ENCODE results near the gene UPF3A.
A peak's percentile ranks its signal among the peaks of the same experiment; 100 is the strongest.
"Not testable (repeated sequence)": the region's sequence is repeated elsewhere in the genome, so short reads cannot be mapped to it uniquely, and the experiment has no call there.

The UPF3A gene

GRCh38 chr13:114334305-114335053, 53.1 kb downstream of the UPF3A start:
- FAIRE-seq = no peak
- DNase-seq (ENCODE audit: low spot score) = no peak

DNA sequence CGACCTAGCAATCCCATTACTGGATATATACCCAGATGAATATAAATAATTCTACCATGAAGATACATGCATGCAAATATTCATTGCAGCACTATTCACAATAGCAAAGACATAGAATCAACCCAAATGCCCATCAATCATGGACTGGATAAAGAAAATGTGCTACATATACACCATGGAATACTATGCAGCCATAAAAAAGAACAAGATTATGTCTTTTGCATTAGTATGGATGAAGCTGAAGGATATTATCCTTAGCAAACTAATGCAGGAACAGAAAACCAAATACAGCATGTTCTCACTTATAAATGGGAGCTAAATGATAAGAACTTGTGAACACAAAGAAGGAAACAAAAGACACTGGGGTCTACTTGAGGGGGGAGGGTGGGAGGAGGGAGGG, 55.1 kb downstream of the UPF3A start:
- FAIRE-seq; DNase-seq (ENCODE audit: low spot score): not testable (repeated sequence)

DNA sequence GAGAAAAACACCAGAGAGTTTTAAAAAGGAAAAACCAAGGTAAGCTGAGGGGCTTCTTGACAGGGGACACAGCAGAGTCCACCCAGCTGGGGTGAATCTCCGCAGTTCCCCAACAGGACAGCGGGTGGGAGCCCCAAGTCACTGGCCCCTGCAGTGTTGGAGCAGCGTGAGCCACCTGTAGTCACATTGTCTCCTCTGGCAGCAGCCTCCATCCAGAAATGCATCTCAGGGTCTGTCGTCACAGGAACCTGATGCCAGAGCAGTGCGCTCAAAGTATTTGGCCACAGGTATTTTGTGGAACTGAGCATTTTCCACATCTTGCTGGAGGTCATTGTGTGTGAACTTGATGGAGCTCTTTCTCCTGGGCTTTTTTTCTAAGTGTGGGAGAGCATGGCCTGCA, 57.6 kb downstream of the UPF3A start:
- FAIRE-seq = no peak
- no peak for DNase-seq (ENCODE audit: low spot score)

GRCh38 chr13:114339857-114340534, 58.6 kb downstream of the UPF3A start:
- no peak for FAIRE-seq

DNA sequence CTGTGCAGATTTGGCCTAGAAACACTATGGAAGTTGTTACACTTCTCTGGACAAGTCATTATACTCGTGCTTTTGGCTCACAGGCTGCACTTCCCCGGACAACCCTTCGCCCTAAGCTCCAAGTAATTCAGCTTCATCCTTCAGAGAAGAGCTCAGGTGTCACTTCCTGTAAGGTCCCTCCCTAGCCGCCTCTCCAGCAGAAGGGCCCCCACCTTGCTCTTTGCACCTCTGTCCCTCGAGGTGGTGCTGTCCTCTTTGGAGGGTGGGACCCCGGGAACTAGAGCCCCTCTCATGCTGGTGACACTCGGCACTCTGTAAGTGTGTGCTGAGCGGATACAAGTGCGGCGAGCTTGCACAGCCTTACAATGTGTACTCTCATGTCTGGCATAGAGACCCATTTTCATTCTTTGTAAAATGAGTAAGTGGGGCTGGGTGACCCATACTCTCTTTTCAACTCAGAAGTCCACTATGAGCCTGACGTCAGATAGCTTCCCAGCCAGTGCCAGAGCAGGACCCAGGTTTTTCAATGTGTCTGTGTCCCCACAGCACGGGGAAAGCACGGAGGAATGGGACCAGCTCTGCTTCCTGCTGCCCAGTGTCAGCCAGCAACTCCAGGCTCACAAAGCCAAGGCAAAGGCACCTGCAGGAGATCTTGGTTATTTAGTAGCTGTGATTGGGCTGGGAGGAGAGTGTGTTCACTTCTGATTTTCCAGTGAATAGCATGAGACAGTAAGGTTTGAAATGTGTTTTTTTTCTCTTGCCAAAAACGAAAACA, 59.8 kb downstream of the UPF3A start:
- DNase-seq (ENCODE audit: low spot score) = no peak
- no peak for FAIRE-seq

More at GRCh38 chr13:114339857-114340534, 58.6 kb downstream of the UPF3A start:
- peak; percentile 36 for DNase-seq (ENCODE audit: low spot score)

DNA sequence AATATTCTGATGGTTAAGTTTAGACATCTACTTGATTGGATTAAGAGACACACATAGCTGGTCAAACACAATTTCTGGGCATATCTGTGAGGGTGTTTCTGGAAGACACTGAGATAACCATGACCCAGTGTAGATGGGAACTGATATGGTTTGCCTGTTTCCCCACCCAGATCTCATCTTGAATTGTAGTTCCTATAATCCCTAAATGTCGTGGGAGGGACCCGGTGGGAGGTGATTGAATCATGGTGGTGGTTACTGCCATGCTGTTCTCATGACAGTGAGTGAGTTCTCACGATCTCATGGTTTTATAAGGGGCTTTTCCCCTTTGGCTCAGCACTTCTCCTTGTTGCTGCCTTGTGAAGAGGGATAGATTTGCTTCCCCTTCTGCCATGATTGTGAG, 65.9 kb downstream of the UPF3A start:
- DNase-seq (ENCODE audit: low spot score); FAIRE-seq: not testable (repeated sequence)

- FAIRE-seq; DNase-seq (ENCODE audit: low spot score): not testable (repeated sequence)
These were observed 71.4 kb downstream of the UPF3A start for GRCh38 chr13:114352763-114353162.

GRCh38 chr13:114353382-114353781, 72.0 kb downstream of the UPF3A start:
- DNase-seq (ENCODE audit: low spot score); FAIRE-seq: not testable (repeated sequence)

Measured in RCC 7860 (cell line).